IPS DF 4.7 (cell line): ENCODE data around the gene CCDC61.

Experiments
- DNase-seq: peaks from one replicate; pipeline ENCODE4 v3.0.0-alpha.2; 2013; ENCODE audit warnings: low spot score; ENCODE audit errors: extremely low read depth

CCDC61 gene

GRCh38 chr19:45994998-45995714 lies at the start of gene CCDC61:
Gene CCDC61 (plus strand): TSS chr19:45995467. CDS start chr19:46003019, 7,552 bp downstream.
- peak; percentile 96 for DNase-seq

- DNase-seq: no peak
These were observed 47.3 kb upstream of the CCDC61 start for GRCh38 chr19:45947926-45948325.

GRCh38 chr19:45952341-45952685 lies 43.0 kb upstream of the CCDC61 start:
- no peak for DNase-seq

GRCh38 chr19:45952686-45953505 lies 42.4 kb upstream of the CCDC61 start:
- peak; percentile 72 for DNase-seq

GRCh38 chr19:45953676-45954075 lies 41.6 kb upstream of the CCDC61 start:
- no peak for DNase-seq

- no peak for DNase-seq
These were observed 41.1 kb upstream of the CCDC61 start for GRCh38 chr19:45954156-45954555.

- no peak for DNase-seq
These were observed 39.2 kb upstream of the CCDC61 start for GRCh38 chr19:45955905-45956608.

- no peak for DNase-seq
These were observed 36.9 kb upstream of the CCDC61 start for GRCh38 chr19:45958320-45958719.

GRCh38 chr19:45958769-45959516 lies 36.3 kb upstream of the CCDC61 start:
- DNase-seq: no peak

- DNase-seq: no peak
These were observed 35.7 kb upstream of the CCDC61 start for GRCh38 chr19:45959517-45960025.

GRCh38 chr19:45960595-45961235 lies 34.6 kb upstream of the CCDC61 start:
- DNase-seq: no peak

GRCh38 chr19:45962021-45962420 lies 33.2 kb upstream of the CCDC61 start:
- no peak for DNase-seq

- DNase-seq: no peak
These were observed 28.0 kb upstream of the CCDC61 start for GRCh38 chr19:45967246-45967645.

GRCh38 chr19:45968626-45969025 lies 26.6 kb upstream of the CCDC61 start:
- no peak for DNase-seq

- no peak for DNase-seq
These were observed 25.6 kb upstream of the CCDC61 start for GRCh38 chr19:45969676-45970075.

GRCh38 chr19:45971260-45971902 lies 23.9 kb upstream of the CCDC61 start:
- no peak for DNase-seq

GRCh38 chr19:45972081-45972946 lies 23.0 kb upstream of the CCDC61 start:
- no peak for DNase-seq

GRCh38 chr19:45972947-45973540 lies 22.2 kb upstream of the CCDC61 start:
- DNase-seq: no peak
